IMR-90 (cell line): ENCODE measurements around the gene DDN. TPM values are rescaled to one million over a fixed set of nuclear protein-coding genes. Genes with fewer than 3 reads are reported as not detected.

Experiments
- ATAC-seq: fragments of 200-7000 bp; cut with Tn5 transposase; 2 replicates; pipeline ENCODE4 v1.9.1; 2020; ENCODE audit warnings: low read depth, mild to moderate bottlenecking, moderate library complexity
- BruUV-seq: library from RNA; stranded (reverse); fragments of 400-500 nt; replicated peaks from 2 replicates; lab custom pipeline; 2021; lab: Mats Ljungman, UMichigan
- CTCF ChIA-PET: fragments of 300-600 bp; formaldehyde crosslinking; extraction: SDS; loops from one replicate; lab custom pipeline; 2021; ENCODE audit warnings: antibody characterized with exemption; lab: Yijun Ruan, JAX
- POLR2A ChIA-PET: fragments of 300-600 bp; sonication (Branson Sonifier 250); formaldehyde crosslinking; loops from one replicate; lab custom pipeline; 2022; ENCODE audit warnings: antibody characterized with exemption; ENCODE audit not compliant: unreplicated experiment; lab: Charles Lee
- DNase-seq: peaks from one replicate; pipeline ENCODE4 v3.0.0; 2013
- H2AFZ ChIP-seq: replicated peaks from 2 replicates; pipeline ENCODE3; 2013; ENCODE audit warnings: low read length, mild to moderate bottlenecking; ENCODE audit not compliant: poor library complexity
- H2AK5ac ChIP-seq: 2 replicates; pipeline ENCODE4 v1.6.1; 2013; ENCODE audit warnings: low read depth, low read length, inconsistent platforms
- H2AK9ac ChIP-seq: replicated peaks from 2 replicates; pipeline ENCODE3; 2013; ENCODE audit warnings: mild to moderate bottlenecking, low read depth, low read length, moderate library complexity; ENCODE audit not compliant: poor library complexity
- H2BK120ac ChIP-seq: 2 replicates; pipeline ENCODE4 v1.6.1; 2013; ENCODE audit warnings: low read depth, low read length, inconsistent platforms
- H2BK15ac ChIP-seq: 3 replicates; pipeline ENCODE4 v1.6.1; 2013; ENCODE audit warnings: low read depth, low read length, inconsistent platforms
- H2BK20ac ChIP-seq: 2 replicates; pipeline ENCODE4 v1.6.1; 2013; ENCODE audit warnings: low read depth, mild to moderate bottlenecking, inconsistent platforms, low read length, moderate library complexity
- H2BK5ac ChIP-seq: 2 replicates; pipeline ENCODE4 v1.6.1; 2013; ENCODE audit warnings: mild to moderate bottlenecking, low read depth, low read length, inconsistent platforms; ENCODE audit not compliant: poor library complexity, severe bottlenecking
- H3K14ac ChIP-seq: replicated peaks from 2 replicates; pipeline ENCODE4 v1.6.1; 2013; ENCODE audit warnings: low read depth, low read length, inconsistent platforms
- H3K18ac ChIP-seq: 2 replicates; pipeline ENCODE4 v1.6.1; 2013; ENCODE audit warnings: low read depth, low read length, control low read depth
- H3K23ac ChIP-seq: 2 replicates; pipeline ENCODE4 v1.6.1; 2013; ENCODE audit warnings: low read depth, low read length, inconsistent platforms
- H3K27ac ChIP-seq: 2 replicates; pipeline ENCODE4 v1.5.1; 2013; ENCODE audit warnings: mild to moderate bottlenecking, control low read depth, low read length; ENCODE audit not compliant: insufficient read depth
- H3K27me3 ChIP-seq: 2 replicates; pipeline ENCODE4 v1.6.1; 2013; ENCODE audit warnings: low read length; ENCODE audit not compliant: control insufficient read depth, insufficient read depth
- H3K36me3 ChIP-seq: 2 replicates; pipeline ENCODE4 v1.6.1; 2013; ENCODE audit warnings: low read length, mixed read lengths; ENCODE audit not compliant: control insufficient read depth, insufficient read depth
- H3K4ac ChIP-seq: 2 replicates; pipeline ENCODE4 v1.6.1; 2013; ENCODE audit warnings: low read depth, low read length, inconsistent platforms
- H3K4me1 ChIP-seq: 2 replicates; pipeline ENCODE4 v1.6.1; 2013; ENCODE audit warnings: low read length, mixed read lengths; ENCODE audit not compliant: control insufficient read depth, insufficient read depth
- H3K4me2 ChIP-seq: 2 replicates; pipeline ENCODE4 v1.6.1; 2013; ENCODE audit warnings: low read depth, mild to moderate bottlenecking, control low read depth, low read length, moderate library complexity
- H3K4me3 ChIP-seq: 2 replicates; pipeline ENCODE4 v1.5.1; 2013; ENCODE audit warnings: low read depth, mild to moderate bottlenecking, control low read depth, low read length, moderate library complexity; ENCODE audit not compliant: insufficient read depth
- H3K56ac ChIP-seq: 2 replicates; pipeline ENCODE4 v1.6.1; 2013; ENCODE audit warnings: low read length, inconsistent platforms; ENCODE audit not compliant: insufficient read depth; ENCODE audit errors: extremely low read depth
- H3K79me1 ChIP-seq, 2 experiments: 2 replicates each; pipeline ENCODE4 v1.6.1; 2013; ENCODE audit warnings: low read length in 2 of 2, inconsistent platforms in 1 of 2, low read depth in 1 of 2
- H3K9ac ChIP-seq: 2 replicates; pipeline ENCODE4 v1.6.1; 2013; ENCODE audit warnings: low read depth, low read length, control low read depth
- H3K9me1 ChIP-seq: 2 replicates; pipeline ENCODE4 v1.6.1; 2013; ENCODE audit warnings: low read length, inconsistent platforms; ENCODE audit not compliant: insufficient read depth
- H3K9me3 ChIP-seq: 2 replicates; pipeline ENCODE4 v1.6.1; 2013; ENCODE audit warnings: low read length; ENCODE audit not compliant: control insufficient read depth, insufficient read depth
- H4K20me1 ChIP-seq: 2 replicates; pipeline ENCODE4 v1.6.1; 2013; ENCODE audit warnings: low read length, inconsistent platforms; ENCODE audit not compliant: insufficient read depth
- H4K5ac ChIP-seq: 2 replicates; pipeline ENCODE4 v1.6.1; 2013; ENCODE audit warnings: mild to moderate bottlenecking, low read depth, low read length, control low read depth
- H4K8ac ChIP-seq, 2 experiments: 2 replicates each; pipeline ENCODE4 v1.6.1; 2013; ENCODE audit warnings: low read depth in 2 of 2, low read length in 2 of 2, control low read depth in 1 of 2, inconsistent platforms in 1 of 2
- H4K91ac ChIP-seq: 2 replicates; pipeline ENCODE4 v1.6.1; 2013; ENCODE audit warnings: low read depth, low read length, inconsistent platforms; ENCODE audit not compliant: insufficient read depth
- CHD1 ChIP-seq: IDR thresholded peaks from 2 replicates; pipeline ENCODE4 v1.6.1; 2012; ENCODE audit warnings: low read depth, low read length, improper control_type of control experiment
- MAZ ChIP-seq: IDR thresholded peaks from 2 replicates; pipeline ENCODE4 v1.6.1; 2012; ENCODE audit warnings: low read depth, mild to moderate bottlenecking, low read length, improper control_type of control experiment, moderate library complexity, borderline replicate concordance
- MXI1 ChIP-seq: IDR thresholded peaks from 2 replicates; pipeline ENCODE4 v1.6.1; 2012; ENCODE audit warnings: low read depth, mild to moderate bottlenecking, low read length, moderate library complexity, borderline replicate concordance
- POLR2A ChIP-seq: IDR thresholded peaks from 2 replicates; pipeline ENCODE4 v1.6.1; 2012; ENCODE audit warnings: mild to moderate bottlenecking, low read depth, low read length
- WGBS, 2 experiments: methylation state at CpG; one replicate each; pipeline versions ENCODE4 v1.1.5 to v1.1.7; 2013; ENCODE audit warnings: missing lambda C conversion rate in 2 of 2; ENCODE audit not compliant: insufficient read length in 1 of 2; ENCODE audit errors: extremely low coverage in 2 of 2; 5-methylcytosine and 5-hydroxymethylcytosine counted together
- dilution Hi-C: fragments of 300-500 bp; cut with HindIII; formaldehyde crosslinking; loops from one replicate; pipeline ENCODE4 v1.14.3; 2018; ENCODE audit warnings: low sequenced_read_pairs; ENCODE audit not compliant: unreplicated experiment
- in situ Hi-C: fragments of 300-500 bp; cut with MboI; formaldehyde crosslinking; loops from 3 replicates; pipeline ENCODE4 v1.14.3; 2019; ENCODE audit warnings: low sequenced_read_pairs, inconsistent platforms, mixed read lengths
- intact Hi-C: fragments of 100-400 bp; cut with micrococcal nuclease; formaldehyde crosslinking; loops from 2 replicates; pipeline ENCODE4 v1.10.0; 2022
- polyA plus RNA-seq, 3 experiments: library from polyadenylated mRNA; depleted of rRNA; stranded (reverse); fragments of >200 nt; gene quantifications; 2 replicates each; pipeline ENCODE4 v1.2.3, GENCODE V29; 2012; ENCODE audit warnings: low replicate concordance in 1 of 3
- total RNA-seq: library from RNA; depleted of rRNA; stranded (reverse); fragments of >200 nt; gene quantifications from 2 replicates; pipeline ENCODE4 v1.2.3, GENCODE V29; 2012

Gene DDN
- total and polyA plus RNA-seq, 2 of the 4 experiments (the other 2 are of a cell fraction) = 0.18 to 0.21 TPM

GRCh38 chr12:48956279-48957140 is 42.7 kb downstream of the DDN start:
- BruUV-seq = no TSS peak
- dilution Hi-C loops (no loop called here), intact Hi-C loops (loop anchor here (2.0 kb wide), 1 partner anchor 30 kb away; no protein-coding TSS in a partner anchor), in situ Hi-C loops (no loop called here)
- peaks cover 49% of the 10 kb centered on the region for H4K20me1 ChIP-seq
- DNase-seq = peak; percentile 97
- peak overlapping the region; percentile 82 for H2BK5ac ChIP-seq
- H3K79me1 ChIP-seq = peaks cover 17 to 55% of the 10 kb centered on the region in 2 experiments
- H4K91ac ChIP-seq = 0 out of 2 replicates have a peak overlapping the region, but pooled peaks have one; percentile 55
- peaks cover 17% of the 10 kb centered on the region for H3K9me1 ChIP-seq
- H3K4me3 ChIP-seq = peak overlapping the region; percentile 88
- peaks cover 3% of the 10 kb centered on the region; the same call in 1 of the 2 replicates for H3K4me1 ChIP-seq
- H2AFZ ChIP-seq = peak overlapping the region; percentile 91
- peak overlapping the region; percentile 85 for H3K4ac ChIP-seq
- ChIA-PET CTCF (interaction anchor here (0.6 to 2.1 kb wide), 3 partner anchors 21 to 40 kb away, joined by 3 to 10 read pairs (median 3); partner anchors contain the start of gene WNT1), POLR2A (no interaction called here)
- H3K18ac ChIP-seq = peak overlapping the region; percentile 19; the same call in 1 of the 2 replicates
- H3K36me3 ChIP-seq = peaks cover 6% of the 10 kb centered on the region
- peak overlapping the region; percentile 93 for H3K4me2 ChIP-seq
- peak overlapping the region; percentile 86 for H3K14ac ChIP-seq
- peak overlapping the region; percentile 46 for H2AK5ac ChIP-seq
- H3K9me3 ChIP-seq = no peaks in the 10 kb centered on the region
- H2BK15ac ChIP-seq = no peak overlapping the region
- no peak overlapping the region for H2BK20ac ChIP-seq
- peak overlapping the region; percentile 77 for H3K9ac ChIP-seq
- peak overlapping the region; percentile 62; the same call in 1 of the 2 replicates for H3K23ac ChIP-seq
- peaks cover 5% of the 10 kb centered on the region; the same call in 1 of the 2 replicates for H3K27me3 ChIP-seq
- no peak overlapping the region for H3K56ac ChIP-seq
- peak; percentile 86 for ATAC-seq
- 0% methylated on average over 6 of the region's 29 CpGs; no CpG with 5 or more reads in 1 of the 2 experiments for WGBS, 2 experiments
- H3K27ac ChIP-seq = peak overlapping the region; percentile 84
- H4K8ac ChIP-seq = peak overlapping the region in 1 of 2 experiments; percentile 62; a peak in 1 of 4 replicates
- TF ChIP-seq MXI1 = peak; percentile 2; the same call in 1 of the 2 replicates
- no peak for TF ChIP-seq POLR2A
- TF ChIP-seq MAZ = peak; percentile 90
- 0 out of 2 replicates have a peak, but pooled peaks have one; percentile 64 for TF ChIP-seq CHD1
- H4K5ac ChIP-seq = peak overlapping the region; percentile 47; the same call in 1 of the 2 replicates
- H2BK120ac ChIP-seq = peak overlapping the region; percentile 53; the same call in 1 of the 2 replicates
- peak overlapping the region; percentile 99 for H2AK9ac ChIP-seq
